ENCODE measurements around the gene PRKCB. TPM values are rescaled to one million over a fixed set of nuclear protein-coding genes. Genes with fewer than 3 reads are reported as not detected.

Gene PRKCB
- polyA plus RNA-seq, 2 of the 4 experiments (the other 2 are of a cell fraction): 0.09 to 0.22 TPM

DNA sequence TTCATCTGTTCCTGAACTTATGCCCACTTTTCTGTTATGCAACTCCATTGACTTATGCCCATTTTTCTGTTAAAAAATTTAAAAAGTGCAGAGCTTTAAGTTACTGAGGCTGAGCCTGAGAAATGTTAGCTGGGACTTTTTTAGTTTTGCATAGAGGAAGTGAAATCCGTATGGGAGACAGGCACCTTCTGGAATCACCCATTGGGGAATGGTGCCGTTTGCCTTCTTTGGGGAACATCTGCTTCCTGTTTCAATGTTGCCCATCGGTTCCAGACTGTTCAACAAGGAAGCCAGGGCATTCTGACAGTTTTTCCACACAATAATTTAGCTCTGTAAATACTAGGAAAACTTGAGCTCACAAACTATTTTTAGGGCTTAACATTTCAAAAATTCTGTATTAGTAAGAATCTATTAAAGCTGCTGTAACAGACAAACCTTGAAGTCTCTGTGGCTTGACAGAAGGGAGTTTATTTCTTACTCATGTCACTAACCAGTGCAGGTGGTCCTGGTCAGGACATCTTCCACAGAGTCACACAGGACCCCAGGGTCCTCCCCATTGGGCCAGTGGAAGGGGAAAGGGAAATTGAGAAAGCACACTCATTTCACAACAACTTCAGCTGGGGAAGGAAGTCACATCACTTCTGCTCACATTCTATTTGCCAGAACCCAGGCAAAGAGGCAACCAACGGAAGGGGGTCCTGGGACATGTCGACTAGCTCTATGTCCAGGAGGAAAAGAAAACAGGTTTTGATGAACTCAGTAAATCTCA lies 17.2 kb downstream of the PRKCB start (continued):
- TF ChIP-seq, protein P1, sequence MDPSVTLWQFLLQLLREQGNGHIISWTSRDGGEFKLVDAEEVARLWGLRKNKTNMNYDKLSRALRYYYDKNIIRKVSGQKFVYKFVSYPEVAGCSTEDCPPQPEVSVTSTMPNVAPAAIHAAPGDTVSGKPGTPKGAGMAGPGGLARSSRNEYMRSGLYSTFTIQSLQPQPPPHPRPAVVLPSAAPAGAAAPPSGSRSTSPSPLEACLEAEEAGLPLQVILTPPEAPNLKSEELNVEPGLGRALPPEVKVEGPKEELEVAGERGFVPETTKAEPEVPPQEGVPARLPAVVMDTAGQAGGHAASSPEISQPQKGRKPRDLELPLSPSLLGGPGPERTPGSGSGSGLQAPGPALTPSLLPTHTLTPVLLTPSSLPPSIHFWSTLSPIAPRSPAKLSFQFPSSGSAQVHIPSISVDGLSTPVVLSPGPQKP (IDR thresholded peaks at IDR 0.05; ENCODE audit: low read depth, low read length): no peak
- TF ChIP-seq, protein P2, sequence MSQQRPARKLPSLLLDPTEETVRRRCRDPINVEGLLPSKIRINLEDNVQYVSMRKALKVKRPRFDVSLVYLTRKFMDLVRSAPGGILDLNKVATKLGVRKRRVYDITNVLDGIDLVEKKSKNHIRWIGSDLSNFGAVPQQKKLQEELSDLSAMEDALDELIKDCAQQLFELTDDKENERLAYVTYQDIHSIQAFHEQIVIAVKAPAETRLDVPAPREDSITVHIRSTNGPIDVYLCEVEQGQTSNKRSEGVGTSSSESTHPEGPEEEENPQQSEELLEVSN (IDR thresholded peaks at IDR 0.05; ENCODE audit: borderline replicate concordance, low read depth): no peak
- TF ChIP-seq NPAS2 (CRISPR knock-in tag; IDR thresholded peaks at IDR 0.05; ENCODE audit: borderline replicate concordance) (no peak), CBX2 (IDR thresholded peaks at IDR 0.05; ENCODE audit: borderline replicate concordance, low read depth) (no peak), FOSL2 (IDR thresholded peaks at IDR 0.05) (no peak), FOSL2 (CRISPR knock-in tag; IDR thresholded peaks at IDR 0.05) (no peak), ZNF302 (CRISPR knock-in tag; IDR thresholded peaks at IDR 0.05) (no peak), JUN (IDR thresholded peaks at IDR 0.05) (no peak)

DNA sequence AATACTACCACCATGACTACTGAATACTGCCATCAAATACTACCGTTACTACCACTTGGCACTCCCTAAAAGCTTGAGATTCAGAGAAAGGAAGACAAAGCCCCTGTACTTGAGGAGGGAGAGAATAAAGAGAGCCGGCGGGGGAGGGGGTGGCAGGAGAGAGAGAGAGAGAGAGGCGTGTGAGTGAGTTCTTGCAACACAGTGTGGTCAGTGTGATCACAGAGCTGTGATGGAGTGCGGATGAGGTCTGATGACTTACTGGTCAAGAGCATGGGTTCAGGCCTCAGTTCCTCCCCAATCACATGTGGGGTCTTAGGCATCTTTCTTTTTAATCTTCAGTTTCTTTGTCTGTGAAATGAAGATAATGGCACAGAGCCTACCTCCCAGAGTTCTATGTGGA lies 19.2 kb downstream of the PRKCB start:
- Histone ChIP-seq H3K4me1 (no peaks in the 10 kb centered on the region), H3K27ac (no peak overlapping the region), H3K4me2 (no peak overlapping the region), H3K4me3 (no peak overlapping the region), H3K9me3 (peaks cover 19% of the 10 kb centered on the region; the same call in 1 of the 3 replicates)
- no peak for ATAC-seq
- WGBS (ENCODE audit: missing lambda C conversion rate): 27% methylated on average over 5 of the region's 5 CpGs
- DNase-seq (ENCODE audit: low read depth in 1 of 2, low spot score in 1 of 2): no peak
- CTCF ChIA-PET: no interaction called here
- no peak for TF ChIP-seq HOXB13 (CRISPR knock-in tag; IDR thresholded peaks at IDR 0.05; ENCODE audit: low read depth)
- TF ChIP-seq ZC3H11A (IDR thresholded peaks at IDR 0.05): no peak
- TF ChIP-seq CEBPB (IDR thresholded peaks at IDR 0.05): no peak
- TF ChIP-seq ESRRA (IDR thresholded peaks at IDR 0.05; ENCODE audit: borderline replicate concordance, low read length): no peak
- no peak for TF ChIP-seq BHLHE40 (IDR thresholded peaks at IDR 0.05; ENCODE audit: low read depth, low read length)
- no peak for TF ChIP-seq EP300 (IDR thresholded peaks at IDR 0.05)
- TF ChIP-seq RCOR1 (IDR thresholded peaks at IDR 0.05; ENCODE audit: low read depth, low read length): no peak
- TF ChIP-seq, protein P3, sequence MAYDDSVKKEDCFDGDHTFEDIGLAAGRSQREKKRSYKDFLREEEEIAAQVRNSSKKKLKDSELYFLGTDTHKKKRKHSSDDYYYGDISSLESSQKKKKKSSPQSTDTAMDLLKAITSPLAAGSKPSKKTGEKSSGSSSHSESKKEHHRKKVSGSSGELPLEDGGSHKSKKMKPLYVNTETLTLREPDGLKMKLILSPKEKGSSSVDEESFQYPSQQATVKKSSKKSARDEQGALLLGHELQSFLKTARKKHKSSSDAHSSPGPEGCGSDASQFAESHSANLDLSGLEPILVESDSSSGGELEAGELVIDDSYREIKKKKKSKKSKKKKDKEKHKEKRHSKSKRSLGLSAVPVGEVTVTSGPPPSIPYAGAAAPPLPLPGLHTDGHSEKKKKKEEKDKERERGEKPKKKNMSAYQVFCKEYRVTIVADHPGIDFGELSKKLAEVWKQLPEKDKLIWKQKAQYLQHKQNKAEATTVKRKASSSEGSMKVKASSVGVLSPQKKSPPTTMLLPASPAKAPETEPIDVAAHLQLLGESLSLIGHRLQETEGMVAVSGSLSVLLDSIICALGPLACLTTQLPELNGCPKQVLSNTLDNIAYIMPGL (CRISPR knock-in tag; IDR thresholded peaks at IDR 0.05; ENCODE audit: borderline replicate concordance): no peak
- no peak for TF ChIP-seq RNF2 (IDR thresholded peaks at IDR 0.05; ENCODE audit: borderline replicate concordance, low read depth)
- no peak for FAIRE-seq
- POLR2A ChIA-PET: no interaction called here

DNA sequence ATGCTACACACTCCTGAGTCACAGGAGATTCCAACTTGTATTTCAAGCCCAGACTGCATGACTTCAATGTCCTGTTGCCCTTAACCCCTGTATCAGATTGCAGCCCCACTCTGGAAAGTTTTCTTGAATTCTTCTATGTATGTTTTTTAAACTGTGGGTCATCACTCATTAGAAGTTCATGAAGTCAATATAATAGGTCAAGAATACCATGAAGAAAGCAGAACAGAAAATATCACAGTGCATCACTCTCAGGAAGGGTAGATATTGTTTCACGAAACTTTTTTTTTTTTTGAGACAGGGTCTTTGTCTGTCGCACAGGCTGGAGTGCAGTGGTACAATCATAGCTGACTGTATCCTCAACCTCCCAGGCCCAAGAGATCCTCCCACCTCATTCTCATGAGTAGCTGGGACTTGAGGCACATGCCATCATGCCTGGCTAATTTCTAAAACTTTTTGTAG lies 20.5 kb downstream of the PRKCB start:
- Histone ChIP-seq H3K4me2 (no peak overlapping the region), H3K4me3 (no peak overlapping the region), H3K4me1 (no peaks in the 10 kb centered on the region), H3K9me3 (peaks cover 14% of the 10 kb centered on the region; the same call in 1 of the 3 replicates), H3K27ac (no peak overlapping the region)
- ChIA-PET CTCF (no interaction called here), POLR2A (no interaction called here)
- DNase-seq (ENCODE audit: low read depth in 1 of 2, low spot score in 1 of 2): no peak
- no peak for ATAC-seq
- TF ChIP-seq KDM1A (IDR thresholded peaks at IDR 0.05; ENCODE audit: low read depth): no peak
- no peak for TF ChIP-seq NPAS2 (CRISPR knock-in tag; IDR thresholded peaks at IDR 0.05; ENCODE audit: borderline replicate concordance)
- no peak for TF ChIP-seq CBX8 (IDR thresholded peaks at IDR 0.05)
- TF ChIP-seq, protein P2 (IDR thresholded peaks at IDR 0.05; ENCODE audit: borderline replicate concordance, low read depth): no peak
- 40% methylated on average over 2 of the region's 2 CpGs for whole genome bisulfite sequencing (ENCODE audit: missing lambda C conversion rate)
- no peak for FAIRE-seq

Measured in A549 (cell line).